Stimulated activated naive CD4-positive, alpha-beta T cell (primary cell): ENCODE measurements around the gene CYTH4.
"Not testable (repeated sequence)": the region's sequence is repeated elsewhere in the genome, so short reads cannot be mapped to it uniquely, and the experiment has no call there.

ENCODE experiments used
- DNase-seq, 6 experiments: peaks; one replicate each; lab custom pipeline; 2025; lab: John Stamatoyannopoulos, UW

Gene CYTH4

GRCh38 chr22:37328538-37329237 lies 46.4 kb downstream of the CYTH4 start:
- DNase-seq = not testable (repeated sequence)

GRCh38 chr22:37329238-37330140 lies 47.2 kb downstream of the CYTH4 start:
- no peak for DNase-seq

- peak in 1 of 6 experiments; percentile 7 for DNase-seq
Observed at GRCh38 chr22:37330200-37331033, 48.1 kb downstream of the CYTH4 start.

- DNase-seq = no peak
Observed at GRCh38 chr22:37331034-37331428, 48.7 kb downstream of the CYTH4 start.

GRCh38 chr22:37331856-37332536 lies 49.7 kb downstream of the CYTH4 start:
- no peak for DNase-seq

DNA sequence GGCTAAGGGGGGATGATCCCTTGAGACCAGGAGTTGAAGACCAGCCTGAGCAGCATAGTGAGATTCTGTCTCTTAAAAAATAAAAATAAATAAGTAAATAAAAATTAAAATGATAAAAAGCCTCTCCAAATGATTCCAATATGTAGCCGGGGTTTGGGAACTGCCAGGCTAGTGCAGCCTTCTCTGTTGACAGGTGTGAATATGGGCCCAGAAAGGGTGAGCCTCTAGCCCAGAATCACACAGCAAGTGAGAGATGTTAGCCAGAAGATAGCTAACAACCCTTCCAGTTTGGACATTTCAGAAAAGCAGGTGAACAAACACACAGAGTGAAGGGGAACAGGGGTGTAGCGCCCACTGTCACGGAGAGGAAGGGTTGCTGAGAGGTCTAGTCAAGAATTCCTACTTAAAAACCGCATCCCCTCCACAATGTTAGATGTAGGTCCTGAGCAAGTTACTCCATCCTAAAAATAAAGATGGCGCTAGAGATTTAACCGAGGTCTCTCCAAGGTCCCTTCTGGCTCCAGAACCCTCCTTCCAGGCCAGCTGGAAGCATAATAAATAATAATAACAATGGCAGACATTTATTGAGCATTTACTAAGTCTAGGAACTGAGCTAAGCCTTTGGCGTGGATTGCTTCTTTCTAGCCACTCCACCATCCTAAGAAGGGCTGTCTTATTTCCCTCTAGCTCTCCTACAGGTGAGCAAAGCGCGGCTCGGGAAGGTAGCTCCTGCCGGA lies 51.6 kb downstream of the CYTH4 start:
- DNase-seq = no peak

DNA sequence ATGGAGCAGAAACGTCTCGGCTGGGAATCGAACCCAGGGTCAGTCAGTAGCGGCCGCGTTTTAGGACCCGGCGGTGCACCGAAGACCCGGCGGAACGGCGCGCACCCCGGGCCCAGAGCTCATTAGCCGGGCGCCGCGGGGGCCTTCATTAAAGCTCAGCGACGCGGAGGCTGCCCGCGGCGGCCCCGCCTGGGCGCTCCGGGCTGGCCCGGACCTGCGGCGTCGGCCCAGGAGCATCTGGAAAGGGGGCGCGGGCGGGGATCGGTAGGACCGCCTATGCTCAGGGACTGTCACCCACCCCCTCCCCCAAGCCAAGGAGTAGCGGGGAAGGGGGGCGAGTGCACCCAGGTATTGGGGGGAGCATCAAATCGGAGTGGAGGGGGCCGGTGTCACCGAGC lies 52.2 kb downstream of the CYTH4 start:
- no peak for DNase-seq

DNA sequence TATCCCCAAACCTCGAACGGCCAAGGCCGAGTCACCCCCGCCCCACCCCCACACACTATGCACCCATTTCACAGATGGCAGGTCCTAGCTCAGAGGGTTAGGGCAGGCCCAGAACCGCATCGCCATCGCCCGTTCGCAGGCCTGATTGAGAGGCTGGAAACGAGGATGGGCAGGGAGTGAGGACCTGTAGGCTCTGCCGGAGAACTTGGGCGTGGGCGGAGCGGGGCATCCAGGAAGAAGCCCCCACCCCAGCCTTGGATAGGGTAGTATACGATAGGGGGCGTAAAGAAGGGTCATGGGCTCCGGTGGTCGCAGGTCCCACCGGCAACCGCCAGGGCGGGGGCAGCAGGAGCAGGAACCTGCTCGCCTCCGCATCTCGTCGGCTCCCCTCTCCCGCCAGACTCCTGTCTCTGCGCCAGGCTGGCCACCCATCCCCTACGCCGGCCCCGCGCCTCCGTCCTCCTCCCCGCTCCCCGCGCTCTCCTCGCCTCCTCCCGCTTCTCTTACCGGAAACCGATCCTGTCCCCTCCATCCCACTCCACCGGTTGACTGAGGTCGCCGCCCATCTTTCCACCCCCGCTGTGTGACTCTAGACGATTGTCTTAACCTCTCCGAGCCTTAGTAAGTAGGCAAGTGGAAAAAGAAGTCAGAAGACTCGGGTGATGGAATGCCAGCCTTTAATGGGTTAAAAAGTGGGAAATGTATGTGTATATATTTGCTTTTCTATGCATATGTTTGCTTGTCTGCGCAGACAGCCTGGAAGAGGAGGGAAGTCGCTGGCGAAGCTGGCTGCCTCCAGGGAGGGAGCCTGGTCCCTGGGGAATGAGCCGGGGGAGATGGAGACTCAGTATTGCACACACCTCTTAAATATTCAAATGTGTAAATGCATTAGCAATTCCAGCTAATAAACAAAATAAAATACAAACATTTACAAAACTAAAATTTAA lies 52.8 kb downstream of the CYTH4 start:
- no peak for DNase-seq

GRCh38 chr22:37335806-37336199 lies 53.5 kb downstream of the CYTH4 start:
- no peak for DNase-seq

DNA sequence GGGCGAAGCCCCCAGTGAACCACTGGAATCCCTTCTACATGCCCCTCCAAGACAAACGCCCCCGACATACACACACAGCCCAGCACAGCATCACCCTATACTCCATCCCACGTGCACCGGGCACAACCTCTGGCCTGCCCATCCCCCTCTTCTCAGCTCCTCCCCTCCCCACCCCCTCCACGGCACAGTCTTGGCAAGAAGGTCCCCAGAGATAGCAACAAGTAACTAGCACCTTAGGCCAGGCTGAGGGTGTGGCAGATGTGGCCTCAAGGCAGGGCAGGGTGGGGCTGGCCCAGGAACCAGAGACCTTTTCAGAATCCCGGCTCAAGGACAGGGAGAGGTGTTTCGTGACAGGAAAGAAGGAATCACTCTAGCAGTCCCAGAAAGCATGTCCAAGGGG lies 54.3 kb downstream of the CYTH4 start:
- DNase-seq = no peak

DNA sequence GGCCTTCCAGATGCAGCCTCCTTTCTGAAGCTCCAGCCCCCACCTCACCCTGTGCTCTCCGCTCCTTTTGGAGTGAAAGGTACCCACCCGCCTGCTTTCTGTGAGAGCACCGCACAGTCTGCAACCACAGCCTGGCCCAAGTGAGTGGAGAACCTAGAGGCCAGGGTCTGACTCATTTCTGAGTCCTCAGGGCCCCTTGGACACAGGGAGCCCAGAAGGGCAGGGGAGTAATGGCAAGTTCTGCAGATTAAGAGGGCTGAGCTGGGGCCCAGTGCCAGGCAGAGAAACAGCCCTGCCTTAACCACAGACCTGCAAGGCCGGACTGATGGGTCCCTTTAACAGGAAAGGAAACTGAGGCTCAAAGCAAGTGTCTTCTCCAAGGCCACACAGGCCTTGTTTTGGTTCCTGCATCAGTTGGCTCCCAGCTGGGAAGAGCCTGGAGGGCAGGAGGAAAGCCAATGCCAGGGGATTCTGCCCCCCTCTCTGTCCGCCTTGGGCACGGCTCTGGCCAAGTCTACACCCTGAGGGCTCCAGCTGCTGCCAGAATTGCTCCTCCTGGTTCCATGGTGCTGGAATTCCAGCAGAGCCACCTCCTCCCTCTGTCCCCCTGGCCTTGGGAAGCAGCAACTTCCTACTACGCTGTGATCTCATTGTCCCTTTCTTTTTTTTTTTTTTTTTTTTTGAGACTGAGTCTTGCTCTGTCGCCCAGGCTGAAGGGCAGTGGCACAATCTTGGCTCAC lies 55.1 kb downstream of the CYTH4 start:
- DNase-seq = no peak

GRCh38 chr22:37338539-37339246 lies 56.4 kb downstream of the CYTH4 start:
- DNase-seq = no peak

DNA sequence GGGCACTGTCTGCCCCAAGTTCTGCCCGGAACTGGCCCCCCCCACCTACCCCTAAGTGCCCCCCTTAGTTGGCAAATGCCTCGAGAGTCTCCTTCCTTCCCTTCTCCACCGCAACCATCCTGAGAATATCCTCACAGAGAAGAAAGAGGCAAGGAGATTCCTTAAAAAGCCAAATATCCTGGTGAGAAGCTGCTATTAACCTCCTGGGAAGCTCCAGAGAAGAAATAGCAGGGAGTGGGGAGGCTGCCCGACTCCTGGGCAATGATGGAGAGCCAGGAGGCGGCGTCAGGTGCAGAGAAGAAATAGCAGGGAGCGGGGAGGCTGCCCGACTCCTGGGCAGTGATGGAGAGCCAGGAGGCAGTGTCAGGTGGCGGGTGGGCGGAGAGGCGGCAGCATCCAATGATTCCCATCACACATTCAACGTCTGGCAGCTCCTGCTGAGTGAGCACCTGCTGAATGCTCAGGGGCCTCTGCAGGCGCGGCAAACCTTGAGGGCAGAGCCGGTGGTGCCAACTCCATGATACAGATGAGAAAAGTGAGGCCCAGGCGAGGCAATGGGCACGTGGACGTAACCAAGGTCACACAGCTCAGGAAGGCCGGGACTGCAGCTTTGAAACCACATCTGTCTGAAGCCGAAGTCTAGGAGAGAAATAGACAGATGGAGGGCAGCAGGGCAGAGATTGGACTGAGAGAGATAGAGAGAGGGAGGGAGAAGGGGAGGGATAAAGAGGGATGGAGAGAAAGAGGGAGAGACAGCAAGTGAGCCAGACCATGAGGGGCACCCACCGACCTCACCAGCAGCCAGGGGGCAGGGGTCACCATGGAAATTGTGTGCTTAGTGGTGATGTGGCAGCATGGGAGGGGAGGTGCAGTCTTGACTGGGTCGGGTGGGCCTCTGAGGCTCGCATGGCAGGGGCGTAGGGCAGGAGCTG lies 58.3 kb downstream of the CYTH4 start:
- no peak for DNase-seq

GRCh38 chr22:37342065-37342464 lies 59.8 kb downstream of the CYTH4 start:
- no peak for DNase-seq

GRCh38 chr22:37343348-37343747 lies 61.0 kb downstream of the CYTH4 start:
- no peak for DNase-seq

DNA sequence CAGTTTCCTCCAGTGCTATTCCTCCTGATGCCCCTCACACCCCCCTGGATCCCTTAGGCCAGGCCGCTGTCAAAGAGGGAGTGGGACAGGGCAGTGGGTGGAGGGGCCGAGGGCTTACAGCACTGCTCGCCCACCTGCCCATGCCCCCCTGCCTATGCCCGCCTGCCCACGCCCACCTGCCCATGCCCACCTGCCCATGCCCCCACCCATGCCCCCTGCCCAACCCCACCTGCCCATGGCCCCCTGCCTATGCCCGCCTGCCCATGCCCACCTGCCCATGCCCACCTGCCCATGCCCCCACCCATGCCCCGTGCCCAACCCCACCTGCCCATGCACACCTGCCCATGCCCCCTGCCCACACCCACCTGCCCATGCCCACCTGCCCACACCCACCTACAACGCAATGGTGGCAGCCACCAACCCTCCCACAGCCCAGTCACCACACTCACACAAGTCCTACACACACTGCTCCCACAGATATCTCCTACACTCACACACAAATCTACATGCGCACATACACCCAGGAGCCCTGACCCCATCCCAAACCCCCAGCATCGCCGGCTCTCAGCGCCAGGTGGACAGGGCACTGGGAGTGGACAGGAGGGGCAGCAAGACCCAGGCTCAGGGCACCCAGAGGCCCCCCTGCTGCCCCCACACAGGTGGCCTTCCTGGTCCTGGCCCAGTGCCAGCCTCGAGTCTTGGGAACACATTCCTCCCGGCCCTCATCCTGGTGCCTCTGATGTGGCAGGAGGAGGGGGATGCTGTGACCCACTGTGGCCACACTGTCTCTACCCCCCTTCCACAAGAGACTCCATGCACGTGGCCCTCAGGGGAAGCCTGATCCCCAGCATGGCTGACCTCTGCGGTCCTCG lies 61.8 kb downstream of the CYTH4 start:
- no peak for DNase-seq
